ENCODE measurements around the gene WASL.

Gene WASL

GRCh38 chr7:123658023-123658422 is 90.8 kb downstream of the WASL start:
- POLR2A ChIA-PET = no interaction called here
- CTCF ChIA-PET = no interaction called here
- no peak for DNase-seq (ENCODE audit: extremely low spot score)
- TF ChIP-seq FOXK2 (IDR thresholded peaks at IDR 0.05) (no peak), CTBP1 (IDR thresholded peaks at IDR 0.05; ENCODE audit: borderline replicate concordance) (no peak), SP1 (IDR thresholded peaks at IDR 0.05) (no peak), ZNF384 (IDR thresholded peaks at IDR 0.05) (no peak)

GRCh38 chr7:123657304-123657685 is 91.5 kb downstream of the WASL start:
- TF ChIP-seq ARNT (IDR thresholded peaks at IDR 0.05) (no peak), BHLHE40 (IDR thresholded peaks at IDR 0.05; ENCODE audit: borderline replicate concordance) (no peak)
- ChIA-PET CTCF (no interaction called here), POLR2A (no interaction called here)
- DNase-seq (ENCODE audit: extremely low spot score) = no peak

GRCh38 chr7:123656544-123657303 is 92.1 kb downstream of the WASL start:
- TF ChIP-seq NFRKB (IDR thresholded peaks at IDR 0.05) = no peak
- TF ChIP-seq LEF1 (IDR thresholded peaks at IDR 0.05; ENCODE audit: borderline replicate concordance) = no peak
- TF ChIP-seq ARNT (IDR thresholded peaks at IDR 0.05) = no peak
- no peak for TF ChIP-seq FOXA1 (IDR thresholded peaks at IDR 0.05)
- TF ChIP-seq HDGF (IDR thresholded peaks at IDR 0.05; ENCODE audit: borderline replicate concordance) = no peak
- no peak for TF ChIP-seq ELF4 (IDR thresholded peaks at IDR 0.05)
- TF ChIP-seq ZNF384 (IDR thresholded peaks at IDR 0.05) = no peak
- no peak for TF ChIP-seq BHLHE40 (IDR thresholded peaks at IDR 0.05; ENCODE audit: borderline replicate concordance)
- no peak for TF ChIP-seq CTBP1 (IDR thresholded peaks at IDR 0.05; ENCODE audit: borderline replicate concordance)
- no peak for TF ChIP-seq FOXM1 (IDR thresholded peaks at IDR 0.05; ENCODE audit: borderline replicate concordance)
- no peak for TF ChIP-seq FOXK2 (IDR thresholded peaks at IDR 0.05)
- TF ChIP-seq TARDBP (IDR thresholded peaks at IDR 0.05) = no peak
- no peak for TF ChIP-seq SUZ12 (IDR thresholded peaks at IDR 0.05)
- DNase-seq (ENCODE audit: extremely low spot score) = no peak
- CTCF ChIA-PET = no interaction called here
- POLR2A ChIA-PET = interaction anchor here (0.9 kb wide), 1 partner anchor 13 kb away, joined by 3 read pairs; no protein-coding TSS in a partner anchor

GRCh38 chr7:123655614-123656013 is 93.2 kb downstream of the WASL start, which contains the start of gene LMOD2:
TSS of gene LMOD2 (plus strand) at chr7:123655866. CDS start at chr7:123655964, 98 bp downstream.
- DNase-seq (ENCODE audit: extremely low spot score) = no peak
- no peak for TF ChIP-seq ZNF384 (IDR thresholded peaks at IDR 0.05)
- TF ChIP-seq ELF4 (IDR thresholded peaks at IDR 0.05) = no peak
- TF ChIP-seq FOXM1 (IDR thresholded peaks at IDR 0.05; ENCODE audit: borderline replicate concordance) = no peak
- no peak for TF ChIP-seq HDGF (IDR thresholded peaks at IDR 0.05; ENCODE audit: borderline replicate concordance)
- no peak for TF ChIP-seq PKNOX1 (IDR thresholded peaks at IDR 0.05)
- TF ChIP-seq TARDBP (IDR thresholded peaks at IDR 0.05) = no peak
- no peak for TF ChIP-seq ARNT (IDR thresholded peaks at IDR 0.05)
- no peak for TF ChIP-seq BHLHE40 (IDR thresholded peaks at IDR 0.05; ENCODE audit: borderline replicate concordance)
- TF ChIP-seq CTBP1 (IDR thresholded peaks at IDR 0.05; ENCODE audit: borderline replicate concordance) = no peak
- TF ChIP-seq NFRKB (IDR thresholded peaks at IDR 0.05) = no peak
- TF ChIP-seq FOXK2 (IDR thresholded peaks at IDR 0.05) = no peak
- no peak for TF ChIP-seq SUZ12 (IDR thresholded peaks at IDR 0.05)
- no peak for TF ChIP-seq FOXA1 (IDR thresholded peaks at IDR 0.05)
- CTCF ChIA-PET = no interaction called here
- POLR2A ChIA-PET = no interaction called here

- DNase-seq (ENCODE audit: extremely low spot score) = no peak
- TF ChIP-seq BHLHE40 (IDR thresholded peaks at IDR 0.05; ENCODE audit: borderline replicate concordance) (no peak), ARNT (IDR thresholded peaks at IDR 0.05) (no peak), L3MBTL2 (conservative IDR thresholded peaks at IDR 0.05) (no peak)
- ChIA-PET POLR2A (no interaction called here), CTCF (interaction anchor here (0.6 kb wide), 2 partner anchors 132 to 218 kb away, joined by 3 to 5 read pairs; no protein-coding TSS in a partner anchor)
Observed at GRCh38 chr7:123653162-123653561, 95.6 kb downstream of the WASL start.

- ChIA-PET POLR2A (no interaction called here), CTCF (interaction anchor here (0.6 kb wide), 1 partner anchor 219 kb away, joined by 5 read pairs; no protein-coding TSS in a partner anchor)
- no peak for DNase-seq (ENCODE audit: extremely low spot score)
- TF ChIP-seq L3MBTL2 (conservative IDR thresholded peaks at IDR 0.05) = no peak
- no peak for TF ChIP-seq SP1 (IDR thresholded peaks at IDR 0.05)
- no peak for TF ChIP-seq TARDBP (IDR thresholded peaks at IDR 0.05)
- no peak for TF ChIP-seq NFRKB (IDR thresholded peaks at IDR 0.05)
- TF ChIP-seq HDGF (IDR thresholded peaks at IDR 0.05; ENCODE audit: borderline replicate concordance) = no peak
- no peak for TF ChIP-seq LEF1 (IDR thresholded peaks at IDR 0.05; ENCODE audit: borderline replicate concordance)
- no peak for TF ChIP-seq FOXM1 (IDR thresholded peaks at IDR 0.05; ENCODE audit: borderline replicate concordance)
- no peak for TF ChIP-seq SUZ12 (IDR thresholded peaks at IDR 0.05)
- no peak for TF ChIP-seq ARNT (IDR thresholded peaks at IDR 0.05)
- no peak for TF ChIP-seq ELF4 (IDR thresholded peaks at IDR 0.05)
- TF ChIP-seq CTBP1 (IDR thresholded peaks at IDR 0.05; ENCODE audit: borderline replicate concordance) = no peak
- no peak for TF ChIP-seq FOXA1 (IDR thresholded peaks at IDR 0.05)
- TF ChIP-seq BHLHE40 (IDR thresholded peaks at IDR 0.05; ENCODE audit: borderline replicate concordance) = no peak
Observed at GRCh38 chr7:123652406-123652805, 96.4 kb downstream of the WASL start.

- POLR2A ChIA-PET = no interaction called here
- CTCF ChIA-PET = no interaction called here
- TF ChIP-seq LEF1 (IDR thresholded peaks at IDR 0.05; ENCODE audit: borderline replicate concordance) = no peak
Observed at GRCh38 chr7:123650595-123650994, 98.2 kb downstream of the WASL start.

GRCh38 chr7:123649964-123650363 is 98.8 kb downstream of the WASL start:
- POLR2A ChIA-PET = no interaction called here
- CTCF ChIA-PET = no interaction called here
- TF ChIP-seq PKNOX1 (IDR thresholded peaks at IDR 0.05) = no peak
- no peak for TF ChIP-seq TARDBP (IDR thresholded peaks at IDR 0.05)
- no peak for TF ChIP-seq NFRKB (IDR thresholded peaks at IDR 0.05)
- no peak for TF ChIP-seq SP1 (IDR thresholded peaks at IDR 0.05)
- TF ChIP-seq HDGF (IDR thresholded peaks at IDR 0.05; ENCODE audit: borderline replicate concordance) = no peak
- no peak for TF ChIP-seq ELF4 (IDR thresholded peaks at IDR 0.05)
- no peak for TF ChIP-seq ARNT (IDR thresholded peaks at IDR 0.05)
- TF ChIP-seq FOXK2 (IDR thresholded peaks at IDR 0.05) = no peak
- TF ChIP-seq FOXM1 (IDR thresholded peaks at IDR 0.05; ENCODE audit: borderline replicate concordance) = no peak

More at GRCh38 chr7:123650595-123650994, 98.2 kb downstream of the WASL start:
- DNase-seq (ENCODE audit: extremely low spot score) = no peak

More at GRCh38 chr7:123649964-123650363, 98.8 kb downstream of the WASL start:
- DNase-seq (ENCODE audit: extremely low spot score) = no peak

Measured in HEK293T (cell line).